ENCODE measurements around the gene PCDHAC2. TPM values are rescaled to one million over a fixed set of nuclear protein-coding genes. Genes with fewer than 3 reads are reported as not detected.

Gene PCDHAC2
- total and polyA plus RNA-seq, 9 of the 15 experiments (the other 6 are each of a cell fraction or from before 2014, with no cell fraction given), result 0.03 TPM; not detected in 8

GRCh38 chr5:140934964-140935606 is 31.2 kb upstream of the PCDHAC2 start:
- intact Hi-C loops (cut with micrococcal nuclease) (no loop called here), in situ Hi-C loops (cut with MboI) (no loop called here)
- no peak overlapping the region for H3K4me3 ChIP-seq
- H3K36me3 ChIP-seq (ENCODE audit: control insufficient read depth, insufficient read depth, low read length), result no peaks in the 10 kb centered on the region
- WGBS (ENCODE audit: insufficient coverage, low coverage, missing lambda C conversion rate), result 0% methylated on average over 4 of the region's 4 CpGs
- no peak overlapping the region for H3K4me2 ChIP-seq (ENCODE audit: insufficient read depth, low read length)
- TF ChIP-seq VEZF1 (CRISPR knock-in tag; IDR thresholded peaks at IDR 0.05), result no peak
- TF ChIP-seq E2F6 (IDR thresholded peaks at IDR 0.05; ENCODE audit: borderline replicate concordance in 1 of 2, extremely low read depth in 1 of 2, insufficient read depth in 1 of 2, insufficient read length in 1 of 2, low read depth in 1 of 2, low read length in 1 of 2, poor library complexity in 1 of 2, severe bottlenecking in 1 of 2), result no peak
- no peak for TF ChIP-seq BRD9 (IDR thresholded peaks at IDR 0.05; ENCODE audit: low read depth, partially characterized antibody)
- no peak for TF ChIP-seq FOXA3 (CRISPR knock-in tag; conservative IDR thresholded peaks at IDR 0.05 in 1 of 2, IDR thresholded peaks at IDR 0.05 in 1 of 2)
- TF ChIP-seq PTBP1 (IDR thresholded peaks at IDR 0.05; ENCODE audit: low read depth, low read length), result no peak
- no peak for TF ChIP-seq FOXM1 (IDR thresholded peaks at IDR 0.05; ENCODE audit: low read depth)
- no peak for TF ChIP-seq FOXM1 (CRISPR knock-in tag; IDR thresholded peaks at IDR 0.05; ENCODE audit: low read depth)
- no peak for TF ChIP-seq C11orf30 (IDR thresholded peaks at IDR 0.05; ENCODE audit: low read depth)
- no peaks in the 10 kb centered on the region for H3K4me1 ChIP-seq (replicated peaks in 1 of 2; ENCODE audit: control insufficient read depth in 2 of 2, insufficient read depth in 2 of 2, low read length in 2 of 2)
- FAIRE-seq (no peak), ATAC-seq (no peak), DNase-seq (ENCODE audit: extremely low read depth in 1 of 4, low spot score in 3 of 4) (no peak)
- H3K79me2 ChIP-seq (ENCODE audit: control insufficient read depth, insufficient read depth, low read length), result no peaks in the 10 kb centered on the region
- no TSS peak for BruUV-seq (replicated peaks)
- CTCF ChIA-PET (ENCODE audit: low intra/inter-chr PET ratio), result no interaction called here
- H2AFZ ChIP-seq (ENCODE audit: low read depth, low read length), result no peak overlapping the region
- POLR2A ChIA-PET, result no interaction called here
- H3K27me3 ChIP-seq (ENCODE audit: control insufficient read depth in 2 of 2, insufficient read depth in 2 of 2, low read length in 2 of 2), result no peaks in the 10 kb centered on the region
- no peak overlapping the region for H3K9ac ChIP-seq (ENCODE audit: insufficient read depth in 1 of 2, low read depth in 2 of 2, low read length in 2 of 2)
- no peaks in the 10 kb centered on the region for H3K9me1 ChIP-seq (ENCODE audit: control insufficient read depth, insufficient read depth, low read length)
- H3K27ac ChIP-seq (ENCODE audit: extremely low read depth, low read depth, low read length), result no peak overlapping the region
- no peaks in the 10 kb centered on the region for H4K20me1 ChIP-seq (replicated peaks; ENCODE audit: control insufficient read depth, insufficient read depth, low read length)
- no peaks in the 10 kb centered on the region for H3K9me3 ChIP-seq (replicated peaks; ENCODE audit: control insufficient read depth, insufficient read depth, low read depth, low read length)

Data from K562 (cell line).